DMS53 treated with DMSO at 0.1 percent for 48 hours (cell line): Measurements from ENCODE around the gene TMPO.
"Not testable (repeated sequence)": the region's sequence is repeated elsewhere in the genome, so short reads cannot be mapped to it uniquely, and the experiment has no call there.

Source experiments
- DNase-seq: peaks from one replicate; lab custom pipeline; 2025; ENCODE audit not compliant: unreplicated experiment; lab: John Stamatoyannopoulos, UW

Gene TMPO

DNA sequence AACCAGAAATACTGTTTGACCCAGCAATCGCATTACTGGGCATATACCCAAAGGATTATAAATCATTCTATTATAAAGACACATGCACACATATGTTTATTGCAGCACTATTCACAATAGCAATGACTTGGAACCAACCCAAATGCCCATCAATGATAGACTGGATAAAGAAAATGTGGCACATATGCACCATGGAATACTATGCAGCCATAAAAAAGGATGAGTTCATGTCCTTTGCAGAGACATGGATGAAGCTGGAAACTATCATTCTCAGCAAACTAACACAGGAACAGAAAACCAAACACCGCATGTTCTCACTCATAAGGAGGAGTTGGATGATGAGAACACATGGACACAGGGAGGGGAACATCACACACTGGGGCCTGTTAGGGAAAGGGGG, 61.4 kb downstream of the TMPO start:
- not testable (repeated sequence) for DNase-seq

DNA sequence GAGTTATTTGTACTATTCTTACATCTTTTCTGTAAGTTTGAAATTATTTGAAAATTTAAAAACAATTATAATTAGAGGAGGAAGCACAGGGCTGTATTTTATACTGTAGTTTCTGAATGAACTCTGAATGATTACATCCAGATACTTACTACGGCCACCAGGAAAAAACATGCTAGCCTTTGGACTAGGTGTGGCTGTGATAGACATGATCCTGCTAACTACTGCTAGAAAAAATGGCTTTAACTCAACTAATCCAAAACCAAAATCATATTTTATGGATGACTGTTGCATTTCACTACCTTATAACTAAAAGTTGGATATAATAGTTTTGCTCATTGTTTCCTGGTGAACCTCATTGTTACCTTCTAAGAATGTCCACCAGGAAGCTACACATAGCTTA, 63.0 kb downstream of the TMPO start:
- no peak for DNase-seq

DNA sequence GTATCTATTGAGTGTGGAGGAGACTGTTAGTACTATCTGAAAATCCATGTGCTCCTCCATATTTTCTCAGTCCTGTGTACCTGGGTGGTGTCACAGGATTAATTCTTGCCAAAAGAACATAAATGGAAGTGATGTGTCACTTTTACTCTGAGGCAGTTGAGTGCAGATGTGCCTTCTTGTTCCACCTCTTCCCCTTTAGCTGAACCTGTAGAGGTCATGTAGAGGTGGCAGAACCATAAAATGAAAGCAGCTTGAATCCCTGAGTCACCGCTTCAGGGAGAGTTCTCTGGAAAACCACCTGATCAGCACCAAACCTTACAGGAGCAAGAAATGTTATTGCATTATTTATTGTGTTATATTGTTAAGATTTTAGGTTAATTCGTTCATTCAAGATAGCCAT, 63.4 kb downstream of the TMPO start:
- DNase-seq = no peak

DNA sequence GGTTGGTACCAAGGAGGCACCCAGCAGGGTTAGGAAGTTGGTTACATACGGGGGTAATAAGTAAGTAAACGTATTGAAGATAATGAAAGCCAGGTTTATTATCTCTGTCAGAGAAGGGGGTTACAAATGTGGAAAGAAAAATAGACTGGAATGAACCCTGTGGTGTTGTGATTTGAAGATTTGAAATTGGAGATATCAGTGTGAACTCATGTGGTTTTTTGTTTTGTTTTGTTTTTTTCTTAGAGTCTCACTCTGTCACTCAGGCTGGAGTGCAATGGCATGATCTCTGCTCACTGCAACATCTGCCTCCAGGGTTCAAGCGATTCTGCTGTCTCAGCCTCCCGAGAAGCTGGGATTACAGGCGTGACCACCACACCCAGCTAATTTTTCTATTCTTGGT, 64.0 kb downstream of the TMPO start:
- no peak for DNase-seq

DNA sequence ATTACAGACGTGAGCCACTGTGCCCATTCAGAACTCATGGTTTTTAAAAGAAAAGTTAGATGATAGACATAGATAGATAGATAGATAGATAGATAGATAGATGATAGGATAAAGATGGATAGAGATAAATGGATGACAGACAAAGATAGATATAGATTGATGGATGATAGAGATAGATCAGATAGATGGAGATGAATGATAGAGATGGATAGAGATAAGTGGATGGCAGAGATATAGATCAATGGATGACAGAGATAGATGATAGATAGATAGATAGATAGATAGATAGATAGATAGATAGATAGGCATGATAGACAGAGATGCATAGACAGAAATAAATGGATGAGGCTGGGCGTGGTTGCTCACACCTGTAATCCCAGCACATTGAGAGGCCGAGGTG, 64.4 kb downstream of the TMPO start:
- no peak for DNase-seq

DNA sequence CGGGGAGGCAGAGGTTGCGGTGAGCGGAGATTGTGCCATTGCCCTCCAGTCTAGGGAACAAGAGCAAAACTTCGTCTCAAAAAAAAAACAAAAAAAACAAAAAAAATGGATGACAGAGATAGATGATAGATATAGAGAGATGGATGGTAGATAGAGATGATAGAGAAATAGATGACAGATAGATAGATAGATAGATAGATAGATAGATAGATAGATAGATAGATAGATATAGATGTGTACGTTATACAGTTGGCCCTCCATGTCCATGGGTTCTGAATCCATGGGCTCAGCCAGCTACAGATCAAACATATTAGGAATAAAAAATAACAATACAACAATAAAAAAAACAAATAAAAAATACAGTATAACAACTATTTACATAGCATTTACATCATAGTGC, 65.3 kb downstream of the TMPO start:
- no peak for DNase-seq

DNA sequence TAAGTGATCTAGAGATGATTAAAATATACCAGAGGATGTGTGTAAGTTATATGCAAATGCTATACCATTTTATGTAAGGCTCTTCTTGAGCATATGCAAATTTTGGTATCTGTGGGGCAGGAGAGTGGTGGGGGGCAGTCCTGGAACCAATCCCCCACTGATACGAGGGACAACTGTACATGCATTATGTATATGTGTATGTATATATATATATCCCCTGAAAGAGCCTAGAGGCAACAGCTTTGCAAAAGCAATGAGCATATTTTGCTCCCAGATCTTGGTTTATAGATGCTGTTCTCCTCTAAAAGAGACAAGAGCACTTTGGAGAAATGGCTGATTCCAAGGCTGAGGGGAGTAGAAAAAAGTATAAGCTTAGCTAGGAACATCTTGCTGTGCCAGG, 65.7 kb downstream of the TMPO start:
- DNase-seq = no peak

DNA sequence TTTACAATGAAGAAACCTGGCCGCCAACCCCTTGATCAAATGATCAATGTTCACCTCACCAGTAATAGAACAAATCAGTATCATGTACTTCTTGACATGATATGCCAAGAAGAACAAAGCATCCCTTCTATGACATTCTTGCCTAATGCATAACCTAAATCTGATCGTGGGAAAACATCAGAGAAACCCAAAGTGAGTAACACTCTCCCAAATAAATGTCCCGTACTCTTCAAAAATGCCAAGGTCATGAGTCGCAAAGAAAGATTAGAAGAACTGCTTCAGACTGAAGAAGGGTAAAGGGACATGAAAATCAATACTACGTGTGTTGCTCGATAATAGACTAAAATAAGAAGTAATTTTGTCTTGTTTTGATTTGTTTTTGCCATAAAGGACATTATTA, 66.7 kb downstream of the TMPO start:
- no peak for DNase-seq

DNA sequence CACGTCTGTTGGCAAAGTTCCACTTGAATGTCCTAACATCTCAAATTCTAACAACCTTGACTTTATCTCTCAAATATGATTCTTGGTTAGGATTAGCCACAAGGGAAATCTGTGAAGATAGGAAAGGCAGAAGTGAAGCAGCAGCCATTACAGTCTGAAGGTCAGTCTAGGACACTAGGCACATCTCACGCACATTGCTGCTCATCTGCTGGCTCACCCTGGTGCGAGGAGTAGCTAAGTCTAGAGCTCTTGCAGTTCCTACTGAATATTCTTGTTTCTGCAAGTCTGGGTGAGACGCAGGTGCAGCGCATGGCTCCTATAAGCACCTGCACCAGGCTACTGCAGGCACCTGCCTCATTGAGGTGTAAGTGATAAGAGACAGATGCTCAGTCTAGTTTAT, 71.7 kb downstream of the TMPO start:
- no peak for DNase-seq

DNA sequence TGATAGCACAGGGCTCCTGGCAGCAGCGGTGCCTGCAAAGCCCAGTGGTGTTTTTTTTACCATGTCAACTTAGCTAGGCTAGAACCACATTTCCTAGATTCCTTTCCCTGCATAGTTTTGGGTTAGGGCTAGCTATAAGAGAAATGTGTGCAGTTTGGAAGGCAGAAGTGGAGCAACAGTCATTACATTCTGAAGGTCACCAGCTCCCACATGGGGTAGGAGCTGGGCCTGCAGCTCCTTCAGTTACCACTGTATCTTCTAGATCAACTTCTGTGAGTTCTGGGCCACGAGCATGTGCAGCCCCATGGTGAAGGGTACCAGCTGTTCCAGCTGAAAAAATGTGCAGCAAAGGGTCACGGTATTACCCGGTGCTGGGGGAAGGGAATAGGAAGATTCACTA, 75.8 kb downstream of the TMPO start:
- DNase-seq = no peak

DNA sequence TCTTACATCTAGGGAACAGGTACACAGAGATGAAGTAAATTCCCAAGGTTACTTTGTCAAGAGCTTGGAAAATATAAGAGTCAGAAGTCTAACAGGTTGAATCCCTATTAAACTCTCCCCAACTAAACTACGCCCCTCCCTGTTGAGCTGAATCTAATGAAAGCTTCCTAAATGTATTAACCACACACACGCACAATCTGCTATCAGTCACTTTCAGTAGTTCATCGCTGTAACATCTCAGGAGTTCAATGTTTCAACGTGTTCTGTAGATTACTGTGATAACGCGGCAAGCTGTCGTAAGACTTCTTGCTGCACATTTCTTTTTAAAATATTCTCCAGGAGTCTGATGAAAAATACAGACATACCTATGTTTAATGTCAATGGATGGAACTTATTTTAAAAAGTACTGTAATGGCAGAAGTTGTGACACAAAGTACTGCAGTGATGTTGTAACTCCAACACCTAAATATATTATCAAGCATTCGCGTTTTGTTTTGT, 77.5 kb downstream of the TMPO start:
- DNase-seq = no peak

DNA sequence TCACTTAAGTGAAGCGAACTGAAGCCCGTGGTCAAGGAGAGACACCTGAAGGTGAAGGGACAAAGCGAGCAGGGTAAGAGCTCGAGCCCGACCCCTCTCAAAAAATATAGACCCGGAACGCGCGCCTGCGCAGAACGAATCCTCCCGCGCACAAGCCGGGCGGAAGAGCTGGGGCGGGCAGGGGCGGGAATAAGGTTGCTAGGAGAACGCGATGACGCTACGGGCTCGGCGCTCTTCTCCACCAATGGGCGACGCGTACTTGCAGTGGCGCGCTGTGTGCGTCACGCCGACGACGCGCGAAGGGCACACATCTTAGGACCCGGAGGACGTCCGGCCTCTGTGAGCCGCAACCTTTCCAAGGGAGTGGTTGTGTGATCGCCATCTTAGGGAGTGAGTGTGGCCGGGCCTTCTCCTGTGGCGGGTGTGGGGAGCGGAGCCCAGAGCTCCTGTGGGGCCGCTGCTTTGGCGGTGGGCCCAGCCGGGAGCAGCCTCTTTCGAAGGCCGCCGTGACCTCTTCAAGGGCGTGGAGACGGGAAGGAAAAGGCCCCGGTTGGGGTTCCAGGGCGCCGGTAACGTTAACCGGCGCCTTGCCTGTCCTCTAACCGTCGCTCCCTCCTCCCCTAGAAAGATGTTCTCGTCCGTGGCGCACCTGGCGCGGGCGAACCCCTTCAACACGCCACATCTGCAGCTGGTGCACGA, 78.1 kb downstream of the TMPO start, which contains the start of gene SLC25A3:
TSS of gene SLC25A3 (plus strand) at position 336 of the 699 bp plus-strand sequence. CDS start at position 629, 293 bp downstream.
- DNase-seq = peak; percentile 97

DNA sequence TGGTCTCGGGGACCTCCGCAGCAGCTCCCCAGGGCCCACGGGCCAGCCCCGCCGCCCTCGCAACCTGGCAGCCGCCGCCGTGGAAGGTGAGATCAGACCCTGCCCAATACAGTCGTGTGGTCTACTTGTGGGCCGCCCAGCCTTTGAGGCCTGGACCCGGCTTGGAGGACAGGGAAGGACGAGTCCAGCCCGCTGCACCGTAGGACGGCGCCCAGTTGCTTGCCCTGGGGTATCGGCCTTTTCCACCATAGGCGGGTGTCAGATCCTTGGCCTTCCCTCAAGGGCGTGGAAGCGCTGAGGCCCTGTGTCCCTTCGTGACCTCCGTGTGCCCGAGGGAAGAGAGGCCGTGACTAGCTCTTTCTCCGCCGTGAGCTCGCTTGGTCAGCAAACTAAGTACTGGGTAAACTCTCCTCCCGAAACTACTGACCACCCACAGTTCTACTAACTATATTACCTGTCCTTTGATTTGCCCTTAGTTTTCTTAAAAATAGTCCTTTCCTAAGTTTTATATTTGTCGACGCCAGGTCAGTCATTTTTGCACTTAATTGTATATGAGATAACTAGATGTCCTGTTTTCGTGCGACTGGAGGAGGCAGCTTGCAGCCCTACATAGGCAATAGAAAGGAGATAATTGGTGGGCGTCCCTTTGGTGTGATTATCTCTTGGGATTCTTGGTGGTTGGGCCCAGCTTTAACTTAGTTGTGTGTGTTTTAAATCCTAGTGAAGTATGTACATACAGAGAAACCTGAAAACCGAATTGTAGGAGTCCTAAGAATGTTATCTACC, 78.9 kb downstream of the TMPO start:
- no peak for DNase-seq

DNA sequence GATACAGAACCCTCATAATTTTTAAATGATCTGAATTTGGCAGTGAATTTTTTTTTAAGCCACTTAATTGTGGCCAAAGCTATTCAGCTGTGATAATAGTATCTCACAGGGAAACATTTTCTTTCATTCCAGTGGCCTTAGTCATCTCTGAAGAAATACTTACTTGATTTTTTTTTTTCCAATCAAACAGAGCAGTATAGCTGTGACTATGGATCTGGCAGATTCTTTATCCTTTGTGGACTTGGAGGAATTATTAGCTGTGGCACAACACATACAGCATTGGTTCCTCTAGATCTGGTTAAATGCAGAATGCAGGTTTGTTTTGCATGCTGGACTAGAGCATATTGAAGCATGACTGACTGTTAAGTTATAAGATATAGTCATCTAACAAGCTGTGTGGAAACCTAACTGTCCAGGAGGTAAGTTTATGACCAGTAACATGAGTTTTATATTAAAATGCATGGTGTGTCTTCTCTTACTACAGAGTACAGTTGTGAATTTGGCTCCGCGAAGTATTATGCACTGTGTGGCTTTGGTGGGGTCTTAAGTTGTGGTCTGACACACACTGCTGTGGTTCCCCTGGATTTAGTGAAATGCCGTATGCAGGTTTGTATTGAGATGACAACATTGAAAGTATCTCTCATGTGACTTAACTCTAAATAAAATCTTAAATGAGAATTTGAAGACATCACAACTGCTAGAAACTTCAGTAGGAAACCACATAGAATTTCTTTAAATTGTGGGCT, 80.0 kb downstream of the TMPO start:
- no peak for DNase-seq

DNA sequence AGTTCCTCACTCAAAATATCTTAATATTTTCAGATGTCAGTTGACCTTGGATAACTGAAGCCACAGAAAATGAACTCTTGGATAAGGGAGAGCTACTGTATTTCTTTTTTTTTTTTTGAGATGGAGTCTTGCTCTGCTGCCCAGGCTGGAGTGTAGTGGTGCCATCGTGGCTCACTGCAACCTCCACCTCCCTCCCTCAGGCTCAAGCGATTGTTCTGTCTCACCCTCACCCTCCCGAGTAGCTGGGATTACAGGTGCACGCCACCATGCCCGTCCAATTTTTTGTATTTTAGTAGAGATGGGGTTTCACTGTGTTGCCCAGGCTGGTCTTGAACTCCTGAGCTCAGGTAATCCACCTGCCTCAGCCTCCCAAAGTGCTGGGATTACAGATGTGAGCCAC, 81.9 kb downstream of the TMPO start:
- not testable (repeated sequence) for DNase-seq
